ENCODE data around the gene TBC1D32. TPM values are rescaled to one million over a fixed set of nuclear protein-coding genes. Genes with fewer than 3 reads are reported as not detected.

Gene TBC1D32
- total RNA-seq, 1 experiment from 2014 or later = 5.2 TPM

- TF ChIP-seq, protein P1, sequence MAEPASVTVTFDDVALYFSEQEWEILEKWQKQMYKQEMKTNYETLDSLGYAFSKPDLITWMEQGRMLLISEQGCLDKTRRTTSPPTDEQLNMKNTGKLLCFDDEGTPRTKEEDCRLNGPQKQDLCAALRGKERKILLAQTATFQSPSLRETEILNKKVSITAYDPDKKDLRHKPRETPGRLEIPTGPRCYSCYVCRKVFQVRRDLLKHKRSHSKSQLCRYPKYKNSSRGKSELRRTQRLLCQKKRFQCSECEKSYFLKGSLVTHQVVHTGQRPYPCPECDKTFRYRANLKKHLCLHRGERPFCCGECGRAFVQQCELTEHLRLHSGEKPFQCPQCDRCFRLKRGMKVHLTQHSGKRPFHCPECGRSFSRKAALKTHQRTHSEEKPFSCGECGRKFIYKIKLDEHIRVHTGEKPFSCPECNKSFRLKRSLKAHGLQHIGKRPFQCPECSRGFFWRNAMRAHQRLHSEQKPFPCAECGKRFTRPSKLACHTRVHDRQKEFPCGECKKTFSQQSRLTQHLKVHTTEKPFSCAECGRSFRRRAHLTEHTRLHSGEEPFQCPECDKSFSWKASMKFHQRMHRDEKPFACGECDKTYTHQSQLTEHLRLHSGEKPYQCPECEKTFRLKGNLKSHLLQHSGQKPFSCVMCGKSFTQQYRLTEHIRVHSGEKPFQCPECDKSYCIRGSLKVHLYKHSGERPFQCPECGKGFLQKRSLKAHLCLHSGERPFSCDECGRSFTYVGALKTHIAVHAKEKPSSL (CRISPR knock-in tag; conservative IDR thresholded peaks at IDR 0.05) = no peak
- TF ChIP-seq, protein P2, sequence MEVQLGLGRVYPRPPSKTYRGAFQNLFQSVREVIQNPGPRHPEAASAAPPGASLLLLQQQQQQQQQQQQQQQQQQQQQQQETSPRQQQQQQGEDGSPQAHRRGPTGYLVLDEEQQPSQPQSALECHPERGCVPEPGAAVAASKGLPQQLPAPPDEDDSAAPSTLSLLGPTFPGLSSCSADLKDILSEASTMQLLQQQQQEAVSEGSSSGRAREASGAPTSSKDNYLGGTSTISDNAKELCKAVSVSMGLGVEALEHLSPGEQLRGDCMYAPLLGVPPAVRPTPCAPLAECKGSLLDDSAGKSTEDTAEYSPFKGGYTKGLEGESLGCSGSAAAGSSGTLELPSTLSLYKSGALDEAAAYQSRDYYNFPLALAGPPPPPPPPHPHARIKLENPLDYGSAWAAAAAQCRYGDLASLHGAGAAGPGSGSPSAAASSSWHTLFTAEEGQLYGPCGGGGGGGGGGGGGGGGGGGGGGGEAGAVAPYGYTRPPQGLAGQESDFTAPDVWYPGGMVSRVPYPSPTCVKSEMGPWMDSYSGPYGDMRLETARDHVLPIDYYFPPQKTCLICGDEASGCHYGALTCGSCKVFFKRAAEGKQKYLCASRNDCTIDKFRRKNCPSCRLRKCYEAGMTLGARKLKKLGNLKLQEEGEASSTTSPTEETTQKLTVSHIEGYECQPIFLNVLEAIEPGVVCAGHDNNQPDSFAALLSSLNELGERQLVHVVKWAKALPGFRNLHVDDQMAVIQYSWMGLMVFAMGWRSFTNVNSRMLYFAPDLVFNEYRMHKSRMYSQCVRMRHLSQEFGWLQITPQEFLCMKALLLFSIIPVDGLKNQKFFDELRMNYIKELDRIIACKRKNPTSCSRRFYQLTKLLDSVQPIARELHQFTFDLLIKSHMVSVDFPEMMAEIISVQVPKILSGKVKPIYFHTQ (CRISPR knock-in tag; IDR thresholded peaks at IDR 0.05) = no peak
- TF ChIP-seq IRF2 (CRISPR knock-in tag; IDR thresholded peaks at IDR 0.05; ENCODE audit: borderline replicate concordance, low read depth) (no peak), ETV6 (CRISPR knock-in tag; IDR thresholded peaks at IDR 0.05) (no peak), GRHL2 (CRISPR knock-in tag; IDR thresholded peaks at IDR 0.05; ENCODE audit: insufficient replicate concordance, severe bottlenecking) (no peak), ZNF121 (CRISPR knock-in tag; IDR thresholded peaks at IDR 0.05) (no peak), ATF1 (CRISPR knock-in tag; IDR thresholded peaks at IDR 0.05) (no peak)
Measured at GRCh38 chr6:121188356-121188755, 145.9 kb downstream of the TBC1D32 start (continued).

DNA sequence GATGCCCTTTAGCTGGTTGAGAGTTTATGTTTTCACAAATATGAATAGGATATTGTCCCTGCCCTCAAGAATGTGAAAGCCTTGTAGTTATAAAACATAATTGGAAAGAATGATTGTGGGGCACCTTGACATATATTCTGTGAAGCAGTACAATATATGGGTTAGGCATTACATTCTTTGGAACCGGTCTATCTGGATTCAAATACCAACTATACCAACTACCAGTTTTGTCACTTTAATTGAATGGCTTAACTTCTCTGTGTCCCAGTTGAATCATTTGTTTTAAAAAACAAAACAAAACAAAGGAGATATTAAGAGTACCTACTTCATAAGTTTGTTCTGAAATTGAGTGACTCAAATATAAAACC lies 146.5 kb downstream of the TBC1D32 start:
- Mint-ChIP-seq H3K4me3 (no peak overlapping the region), H3K27ac (no peak overlapping the region), H3K9me3 (no peaks in the 10 kb centered on the region), H3K27me3 (ENCODE audit: low read depth) (no peaks in the 10 kb centered on the region), H3K4me1 (peaks cover 12% of the 10 kb centered on the region), H3K36me3 (no peaks in the 10 kb centered on the region)
- ATAC-seq = no peak
- POLR2A ChIA-PET = interaction anchor here (0.7 kb wide), 1 partner anchor 200 kb away, joined by 6 read pairs; no protein-coding TSS in a partner anchor
- TF ChIP-seq JAZF1 (CRISPR knock-in tag; IDR thresholded peaks at IDR 0.05) (no peak), ESRRA (CRISPR knock-in tag; IDR thresholded peaks at IDR 0.05; ENCODE audit: borderline replicate concordance) (no peak), CBFB (CRISPR knock-in tag; IDR thresholded peaks at IDR 0.05; ENCODE audit: low read depth) (no peak), ZNF219 (CRISPR knock-in tag; IDR thresholded peaks at IDR 0.05; ENCODE audit: borderline replicate concordance) (no peak), ETV6 (CRISPR knock-in tag; IDR thresholded peaks at IDR 0.05) (no peak), NR3C1 (CRISPR knock-in tag; conservative IDR thresholded peaks at IDR 0.05; ENCODE audit: low read depth) (no peak), ZNF138 (CRISPR knock-in tag; conservative IDR thresholded peaks at IDR 0.05) (no peak), MYBL2 (CRISPR knock-in tag; IDR thresholded peaks at IDR 0.05) (no peak), ZMAT4 (CRISPR knock-in tag; IDR thresholded peaks at IDR 0.05) (no peak)
- TF ChIP-seq, protein P3, sequence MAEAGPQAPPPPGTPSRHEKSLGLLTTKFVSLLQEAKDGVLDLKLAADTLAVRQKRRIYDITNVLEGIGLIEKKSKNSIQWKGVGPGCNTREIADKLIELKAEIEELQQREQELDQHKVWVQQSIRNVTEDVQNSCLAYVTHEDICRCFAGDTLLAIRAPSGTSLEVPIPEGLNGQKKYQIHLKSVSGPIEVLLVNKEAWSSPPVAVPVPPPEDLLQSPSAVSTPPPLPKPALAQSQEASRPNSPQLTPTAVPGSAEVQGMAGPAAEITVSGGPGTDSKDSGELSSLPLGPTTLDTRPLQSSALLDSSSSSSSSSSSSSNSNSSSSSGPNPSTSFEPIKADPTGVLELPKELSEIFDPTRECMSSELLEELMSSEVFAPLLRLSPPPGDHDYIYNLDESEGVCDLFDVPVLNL (CRISPR knock-in tag; IDR thresholded peaks at IDR 0.05; ENCODE audit: borderline replicate concordance, low read depth) = no peak
- TF ChIP-seq, protein P4, sequence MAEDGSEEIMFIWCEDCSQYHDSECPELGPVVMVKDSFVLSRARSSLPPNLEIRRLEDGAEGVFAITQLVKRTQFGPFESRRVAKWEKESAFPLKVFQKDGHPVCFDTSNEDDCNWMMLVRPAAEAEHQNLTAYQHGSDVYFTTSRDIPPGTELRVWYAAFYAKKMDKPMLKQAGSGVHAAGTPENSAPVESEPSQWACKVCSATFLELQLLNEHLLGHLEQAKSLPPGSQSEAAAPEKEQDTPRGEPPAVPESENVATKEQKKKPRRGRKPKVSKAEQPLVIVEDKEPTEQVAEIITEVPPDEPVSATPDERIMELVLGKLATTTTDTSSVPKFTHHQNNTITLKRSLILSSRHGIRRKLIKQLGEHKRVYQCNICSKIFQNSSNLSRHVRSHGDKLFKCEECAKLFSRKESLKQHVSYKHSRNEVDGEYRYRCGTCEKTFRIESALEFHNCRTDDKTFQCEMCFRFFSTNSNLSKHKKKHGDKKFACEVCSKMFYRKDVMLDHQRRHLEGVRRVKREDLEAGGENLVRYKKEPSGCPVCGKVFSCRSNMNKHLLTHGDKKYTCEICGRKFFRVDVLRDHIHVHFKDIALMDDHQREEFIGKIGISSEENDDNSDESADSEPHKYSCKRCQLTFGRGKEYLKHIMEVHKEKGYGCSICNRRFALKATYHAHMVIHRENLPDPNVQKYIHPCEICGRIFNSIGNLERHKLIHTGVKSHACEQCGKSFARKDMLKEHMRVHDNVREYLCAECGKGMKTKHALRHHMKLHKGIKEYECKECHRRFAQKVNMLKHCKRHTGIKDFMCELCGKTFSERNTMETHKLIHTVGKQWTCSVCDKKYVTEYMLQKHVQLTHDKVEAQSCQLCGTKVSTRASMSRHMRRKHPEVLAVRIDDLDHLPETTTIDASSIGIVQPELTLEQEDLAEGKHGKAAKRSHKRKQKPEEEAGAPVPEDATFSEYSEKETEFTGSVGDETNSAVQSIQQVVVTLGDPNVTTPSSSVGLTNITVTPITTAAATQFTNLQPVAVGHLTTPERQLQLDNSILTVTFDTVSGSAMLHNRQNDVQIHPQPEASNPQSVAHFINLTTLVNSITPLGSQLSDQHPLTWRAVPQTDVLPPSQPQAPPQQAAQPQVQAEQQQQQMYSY (CRISPR knock-in tag; IDR thresholded peaks at IDR 0.05) = no peak
- DNase-seq (ENCODE audit: low spot score) = no peak
- CTCF ChIA-PET = no interaction called here

All from WTC11 (cell line).